ENCODE measurements around the gene NOL6.

DNA sequence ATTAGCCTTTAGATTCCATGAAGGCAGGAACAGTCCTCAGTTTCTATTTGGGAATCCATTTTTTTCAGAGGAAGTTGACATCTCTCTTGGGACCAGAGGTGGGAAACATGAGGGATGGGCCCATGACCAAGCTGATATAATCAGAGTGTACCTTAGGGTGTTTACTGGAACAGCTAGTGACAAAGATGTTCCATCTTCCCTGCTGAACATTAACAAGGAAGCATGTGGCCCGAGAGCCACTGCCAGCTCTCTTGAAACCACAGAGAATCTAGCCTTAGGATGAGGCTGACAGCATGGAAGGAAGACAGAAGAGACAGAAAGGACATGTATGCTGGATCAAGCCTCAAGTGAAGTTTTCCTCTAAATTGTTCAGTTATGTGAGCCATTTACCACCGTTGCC is 42.3 kb downstream of the NOL6 start:
- TF ChIP-seq, protein P1, sequence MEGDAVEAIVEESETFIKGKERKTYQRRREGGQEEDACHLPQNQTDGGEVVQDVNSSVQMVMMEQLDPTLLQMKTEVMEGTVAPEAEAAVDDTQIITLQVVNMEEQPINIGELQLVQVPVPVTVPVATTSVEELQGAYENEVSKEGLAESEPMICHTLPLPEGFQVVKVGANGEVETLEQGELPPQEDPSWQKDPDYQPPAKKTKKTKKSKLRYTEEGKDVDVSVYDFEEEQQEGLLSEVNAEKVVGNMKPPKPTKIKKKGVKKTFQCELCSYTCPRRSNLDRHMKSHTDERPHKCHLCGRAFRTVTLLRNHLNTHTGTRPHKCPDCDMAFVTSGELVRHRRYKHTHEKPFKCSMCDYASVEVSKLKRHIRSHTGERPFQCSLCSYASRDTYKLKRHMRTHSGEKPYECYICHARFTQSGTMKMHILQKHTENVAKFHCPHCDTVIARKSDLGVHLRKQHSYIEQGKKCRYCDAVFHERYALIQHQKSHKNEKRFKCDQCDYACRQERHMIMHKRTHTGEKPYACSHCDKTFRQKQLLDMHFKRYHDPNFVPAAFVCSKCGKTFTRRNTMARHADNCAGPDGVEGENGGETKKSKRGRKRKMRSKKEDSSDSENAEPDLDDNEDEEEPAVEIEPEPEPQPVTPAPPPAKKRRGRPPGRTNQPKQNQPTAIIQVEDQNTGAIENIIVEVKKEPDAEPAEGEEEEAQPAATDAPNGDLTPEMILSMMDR (IDR thresholded peaks at IDR 0.05; ENCODE audit: insufficient read depth, low read length, poor library complexity, severe bottlenecking) = no peak
- TF ChIP-seq EZH2phosphoT487 (conservative IDR thresholded peaks at IDR 0.05; ENCODE audit: low read length) = no peak

Measured in SU-DHL-6 (cell line).